Measurements from ENCODE around the gene SOX6.

Gene SOX6

GRCh38 chr11:15920856-15921629 is 435.3 kb downstream of the SOX6 start:
- no peak for DNase-seq

DNA sequence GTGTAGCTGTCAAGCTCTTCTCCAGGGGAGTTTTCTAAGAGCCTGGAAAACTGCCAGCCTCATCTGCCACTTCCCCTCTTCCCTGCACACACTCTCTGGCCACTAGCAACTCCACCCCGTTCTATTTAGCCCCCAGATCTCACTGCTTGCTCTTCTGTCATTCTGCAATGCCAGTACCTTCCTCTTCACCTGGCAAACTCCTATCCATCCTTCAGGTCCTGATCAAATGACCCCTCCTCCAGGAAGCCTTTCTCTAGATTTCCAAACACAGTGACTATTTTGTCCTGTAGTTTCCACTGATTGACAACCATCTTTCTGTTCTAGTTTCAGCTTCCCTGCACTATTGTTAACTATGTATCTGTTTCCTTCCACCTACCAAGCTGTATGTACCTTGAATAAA is 437.7 kb downstream of the SOX6 start:
- no peak for DNase-seq

GRCh38 chr11:15918212-15918611 is 438.1 kb downstream of the SOX6 start:
- peak; percentile 11 to 55 for DNase-seq
